OCI-LY3 (cell line): ENCODE data around the gene AHRR.

ENCODE experiments used
- H2AFZ ChIP-seq: fragments of 200-600, 300-600 bp; shearing (Covaris generic); 2 replicates; pipeline ENCODE4 v1.6.0; 2014; ENCODE audit warnings: antibody characterized with exemption, low read depth, low read length
- H3K27ac ChIP-seq: fragments of 200-600, 300-600 bp; sonication (generic); 2 replicates; pipeline ENCODE4 v1.5.1; 2014; ENCODE audit warnings: mild to moderate bottlenecking, low read length, moderate library complexity, mixed read lengths
- H3K27me3 ChIP-seq: fragments of 200-600, 300-600 bp; sonication (generic); 2 replicates; pipeline ENCODE4 v1.6.1; 2014; ENCODE audit warnings: low read depth, low read length, mixed read lengths
- H3K36me3 ChIP-seq: fragments of 200-600, 300-600 bp; sonication (generic); replicated peaks from 2 replicates; pipeline ENCODE3; 2014; ENCODE audit warnings: low read depth, low read length, mixed read lengths
- H3K4me1 ChIP-seq: fragments of 300-600, 200-600 bp; sonication (generic); 2 replicates; pipeline ENCODE4 v1.6.1; 2014; ENCODE audit warnings: low read length, mixed read lengths
- H3K4me2 ChIP-seq: fragments of 200-600, 300-600 bp; sonication (generic); 2 replicates; pipeline ENCODE4 v1.6.1; 2014; ENCODE audit warnings: low read length, mixed read lengths
- H3K4me3 ChIP-seq: fragments of 300-600, 200-600 bp; sonication (generic); 2 replicates; pipeline ENCODE4 v1.5.1; 2014; ENCODE audit warnings: antibody characterized with exemption, mild to moderate bottlenecking, low read length, moderate library complexity
- H3K79me2 ChIP-seq: fragments of 300-600, 200-600 bp; shearing (Covaris generic); 2 replicates; pipeline ENCODE4 v1.6.1; 2014; ENCODE audit warnings: mild to moderate bottlenecking, low read length, mixed read lengths
- H3K9ac ChIP-seq: fragments of 300-600, 200-600 bp; shearing (Covaris generic); 2 replicates; pipeline ENCODE4 v1.6.0; 2014; ENCODE audit warnings: mild to moderate bottlenecking, low read length, moderate library complexity
- H3K9me3 ChIP-seq: fragments of 200-600, 300-600 bp; shearing (Covaris generic); 2 replicates; pipeline ENCODE4 v1.6.1; 2014; ENCODE audit warnings: low read length, mixed read lengths; ENCODE audit not compliant: insufficient read depth
- H4K20me1 ChIP-seq: fragments of 200-600, 300-600 bp; sonication (generic); 2 replicates; pipeline ENCODE4 v1.6.1; 2016; ENCODE audit warnings: low read length, mixed read lengths; ENCODE audit not compliant: insufficient read depth
- CTCF ChIP-seq: fragments of 200-600, 300-600 bp; sonication (generic); IDR thresholded peaks from 2 replicates; pipeline ENCODE4 v1.5.1; 2014; ENCODE audit warnings: antibody characterized with exemption, low read length, low read depth
- EZH2phosphoT487 ChIP-seq: fragments of 200-600 bp; shearing (Covaris generic); IDR thresholded peaks from 2 replicates; pipeline ENCODE4 v1.6.1; 2018; ENCODE audit warnings: antibody characterized with exemption, mixed run types, low read depth

Gene AHRR

DNA sequence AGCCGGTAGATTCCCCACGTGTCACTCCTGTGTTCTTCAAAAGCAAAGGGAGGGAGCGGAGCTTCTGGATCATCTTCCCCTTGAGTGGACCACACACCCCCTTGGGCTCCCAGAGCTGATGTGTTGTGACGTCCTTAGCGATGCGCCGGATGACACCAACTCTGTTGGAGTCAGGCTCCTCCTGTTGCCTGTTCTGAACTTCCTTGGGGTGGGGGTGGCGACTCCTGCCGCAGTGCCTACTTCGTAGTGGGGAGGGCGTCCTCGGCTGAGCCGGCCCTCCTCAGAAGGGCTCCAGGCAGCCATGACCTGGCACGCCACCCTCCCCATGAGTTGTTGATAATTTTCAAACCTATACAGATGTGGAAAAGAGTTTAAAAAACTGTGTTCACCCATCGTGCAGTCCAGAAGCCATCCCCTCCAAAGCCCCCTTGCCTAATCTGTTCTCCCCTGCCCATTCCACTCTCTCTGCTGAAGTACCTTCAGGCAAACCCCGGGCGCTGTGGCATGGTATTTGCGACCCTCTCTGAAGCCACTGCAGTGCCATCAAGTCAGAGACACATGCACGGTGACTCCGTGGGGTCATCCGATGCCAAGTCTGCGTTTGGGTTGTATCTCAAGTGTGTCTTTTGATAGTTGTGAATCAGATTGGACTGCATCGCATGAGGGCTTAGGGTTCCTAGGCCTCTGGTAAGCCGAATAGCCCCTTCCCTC lies 138.2 kb downstream of the AHRR start:
- H3K9ac ChIP-seq: peak overlapping the region; percentile 34; the same call in 1 of the 2 replicates
- no peaks in the 10 kb centered on the region for H4K20me1 ChIP-seq
- H3K4me2 ChIP-seq: peak overlapping the region; percentile 76
- H3K27me3 ChIP-seq: no peaks in the 10 kb centered on the region
- H3K9me3 ChIP-seq: no peaks in the 10 kb centered on the region
- peaks cover 24% of the 10 kb centered on the region for H3K4me1 ChIP-seq
- TF ChIP-seq EZH2phosphoT487 (no peak), CTCF (no peak)
- H3K4me3 ChIP-seq: peak overlapping the region; percentile 48; the same call in 1 of the 2 replicates
- H2AFZ ChIP-seq: no peak overlapping the region
- H3K36me3 ChIP-seq: peaks cover 39% of the 10 kb centered on the region
- H3K27ac ChIP-seq: peak overlapping the region; percentile 81
- peaks cover 31% of the 10 kb centered on the region for H3K79me2 ChIP-seq

GRCh38 chr5:460273-460625 lies 138.7 kb downstream of the AHRR start:
- H3K27me3 ChIP-seq: no peaks in the 10 kb centered on the region
- TF ChIP-seq CTCF (no peak), EZH2phosphoT487 (no peak)
- H3K79me2 ChIP-seq: peaks cover 31% of the 10 kb centered on the region
- no peak overlapping the region for H3K4me3 ChIP-seq
- H4K20me1 ChIP-seq: no peaks in the 10 kb centered on the region
- no peak overlapping the region for H3K9ac ChIP-seq
- H3K27ac ChIP-seq: no peak overlapping the region
- no peaks in the 10 kb centered on the region for H3K9me3 ChIP-seq
- H3K4me1 ChIP-seq: peaks cover 24% of the 10 kb centered on the region
- H3K4me2 ChIP-seq: no peak overlapping the region
- peaks cover 36% of the 10 kb centered on the region for H3K36me3 ChIP-seq
- H2AFZ ChIP-seq: no peak overlapping the region

DNA sequence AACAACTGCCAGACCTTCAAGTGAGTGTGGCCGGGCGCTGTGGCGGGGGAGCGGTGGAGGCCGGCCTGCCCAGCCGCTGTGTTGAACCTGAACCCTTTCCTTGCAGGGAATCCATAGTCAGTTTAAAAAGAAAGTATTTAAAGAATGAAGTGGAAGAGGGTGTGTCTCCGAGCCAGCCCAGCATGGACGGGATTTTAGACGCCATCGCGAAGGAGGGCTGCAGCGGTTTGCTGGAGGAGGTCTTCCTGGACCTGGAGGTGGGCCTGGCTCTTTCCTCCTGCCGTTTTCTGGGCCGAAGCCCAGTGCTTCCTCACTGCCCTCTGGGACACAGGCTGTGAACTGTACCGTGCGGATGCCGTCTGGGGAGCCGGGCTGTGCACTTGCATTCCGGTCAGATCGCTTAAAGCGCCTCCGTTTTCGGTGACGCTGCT lies 140.6 kb downstream of the AHRR start:
- H3K36me3 ChIP-seq: peaks cover 35% of the 10 kb centered on the region
- no peak overlapping the region for H3K9ac ChIP-seq
- H3K27ac ChIP-seq: no peak overlapping the region
- no peak overlapping the region for H3K4me2 ChIP-seq
- H3K79me2 ChIP-seq: peaks cover 27% of the 10 kb centered on the region
- no peaks in the 10 kb centered on the region for H4K20me1 ChIP-seq
- H3K4me3 ChIP-seq: no peak overlapping the region
- peaks cover 24% of the 10 kb centered on the region for H3K4me1 ChIP-seq
- TF ChIP-seq EZH2phosphoT487: no peak
- TF ChIP-seq CTCF: no peak
- H2AFZ ChIP-seq: no peak overlapping the region
- no peaks in the 10 kb centered on the region for H3K9me3 ChIP-seq
- no peaks in the 10 kb centered on the region for H3K27me3 ChIP-seq

- Histone ChIP-seq H3K79me2 (peaks cover 17% of the 10 kb centered on the region), H2AFZ (no peak overlapping the region), H3K27ac (no peak overlapping the region), H3K4me2 (no peak overlapping the region), H3K27me3 (no peaks in the 10 kb centered on the region), H3K36me3 (peaks cover 25% of the 10 kb centered on the region), H3K9ac (no peak overlapping the region), H3K4me1 (peaks cover 20% of the 10 kb centered on the region), H3K4me3 (no peak overlapping the region), H4K20me1 (no peaks in the 10 kb centered on the region), H3K9me3 (no peaks in the 10 kb centered on the region)
- TF ChIP-seq CTCF: no peak
- no peak for TF ChIP-seq EZH2phosphoT487
Observed at GRCh38 chr5:463301-463700, 141.8 kb downstream of the AHRR start.
